Nephron progenitor cell (in vitro differentiated cells): ENCODE data around the gene PSMD2.

Experiments
- DNase-seq: peaks from one replicate; pipeline ENCODE4 v3.0.0; 2021
- H3K27ac Mint-ChIP-seq: 2 replicates; pipeline ENCODE4 v1.8.0; 2021; ENCODE audit warnings: mild to moderate bottlenecking, moderate library complexity, mixed read lengths
- H3K27me3 Mint-ChIP-seq: 2 replicates; pipeline ENCODE4 v1.8.0; 2021; ENCODE audit warnings: mild to moderate bottlenecking, low read depth, mixed read lengths; ENCODE audit not compliant: poor library complexity
- H3K36me3 Mint-ChIP-seq: 2 replicates; pipeline ENCODE4 v1.8.0; 2021; ENCODE audit warnings: low read depth, mixed read lengths
- H3K4me1 Mint-ChIP-seq: 2 replicates; pipeline ENCODE4 v1.8.0; 2021; ENCODE audit warnings: mixed read lengths
- H3K4me3 Mint-ChIP-seq: 2 replicates; pipeline ENCODE4 v1.8.0; 2021; ENCODE audit warnings: mild to moderate bottlenecking, moderate library complexity, mixed read lengths
- H3K9me3 Mint-ChIP-seq: 2 replicates; pipeline ENCODE4 v1.8.0; 2021; ENCODE audit warnings: mild to moderate bottlenecking, moderate library complexity, mixed read lengths
- TF ChIP-seq, protein P1 (sequence below): fragments of 200-600 bp; sonication (generic); IDR thresholded peaks from 2 replicates; pipeline ENCODE4 v1.5.0; 2021; ENCODE audit warnings: antibody characterized with exemption

The PSMD2 gene

DNA sequence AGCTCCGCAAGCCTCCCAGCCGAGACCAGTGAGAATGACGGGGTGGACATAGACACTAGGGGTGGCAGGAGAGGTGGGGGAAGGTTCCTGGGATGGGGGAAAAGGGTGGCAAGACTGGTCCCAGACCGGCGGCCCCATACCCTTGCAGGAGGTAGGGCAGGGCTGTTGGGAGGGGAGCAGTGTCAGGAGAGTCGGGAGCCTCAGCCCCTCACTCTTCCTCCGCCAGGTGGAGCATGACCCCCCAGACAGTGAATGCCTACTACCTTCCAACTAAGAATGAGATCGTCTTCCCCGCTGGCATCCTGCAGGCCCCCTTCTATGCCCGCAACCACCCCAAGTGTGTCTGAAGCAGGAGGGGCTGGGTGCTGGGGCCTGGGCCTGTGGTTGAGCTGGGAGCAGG lies 8.7 kb upstream of the PSMD2 start:
- no peaks in the 10 kb centered on the region for H3K36me3 Mint-ChIP-seq
- H3K9me3 Mint-ChIP-seq = no peaks in the 10 kb centered on the region
- H3K4me1 Mint-ChIP-seq = no peaks in the 10 kb centered on the region
- TF ChIP-seq, protein P1, sequence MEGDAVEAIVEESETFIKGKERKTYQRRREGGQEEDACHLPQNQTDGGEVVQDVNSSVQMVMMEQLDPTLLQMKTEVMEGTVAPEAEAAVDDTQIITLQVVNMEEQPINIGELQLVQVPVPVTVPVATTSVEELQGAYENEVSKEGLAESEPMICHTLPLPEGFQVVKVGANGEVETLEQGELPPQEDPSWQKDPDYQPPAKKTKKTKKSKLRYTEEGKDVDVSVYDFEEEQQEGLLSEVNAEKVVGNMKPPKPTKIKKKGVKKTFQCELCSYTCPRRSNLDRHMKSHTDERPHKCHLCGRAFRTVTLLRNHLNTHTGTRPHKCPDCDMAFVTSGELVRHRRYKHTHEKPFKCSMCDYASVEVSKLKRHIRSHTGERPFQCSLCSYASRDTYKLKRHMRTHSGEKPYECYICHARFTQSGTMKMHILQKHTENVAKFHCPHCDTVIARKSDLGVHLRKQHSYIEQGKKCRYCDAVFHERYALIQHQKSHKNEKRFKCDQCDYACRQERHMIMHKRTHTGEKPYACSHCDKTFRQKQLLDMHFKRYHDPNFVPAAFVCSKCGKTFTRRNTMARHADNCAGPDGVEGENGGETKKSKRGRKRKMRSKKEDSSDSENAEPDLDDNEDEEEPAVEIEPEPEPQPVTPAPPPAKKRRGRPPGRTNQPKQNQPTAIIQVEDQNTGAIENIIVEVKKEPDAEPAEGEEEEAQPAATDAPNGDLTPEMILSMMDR = no peak
- no peak overlapping the region for H3K27ac Mint-ChIP-seq
- no peak overlapping the region for H3K4me3 Mint-ChIP-seq
- DNase-seq = no peak
- peaks cover 75% of the 10 kb centered on the region for H3K27me3 Mint-ChIP-seq

DNA sequence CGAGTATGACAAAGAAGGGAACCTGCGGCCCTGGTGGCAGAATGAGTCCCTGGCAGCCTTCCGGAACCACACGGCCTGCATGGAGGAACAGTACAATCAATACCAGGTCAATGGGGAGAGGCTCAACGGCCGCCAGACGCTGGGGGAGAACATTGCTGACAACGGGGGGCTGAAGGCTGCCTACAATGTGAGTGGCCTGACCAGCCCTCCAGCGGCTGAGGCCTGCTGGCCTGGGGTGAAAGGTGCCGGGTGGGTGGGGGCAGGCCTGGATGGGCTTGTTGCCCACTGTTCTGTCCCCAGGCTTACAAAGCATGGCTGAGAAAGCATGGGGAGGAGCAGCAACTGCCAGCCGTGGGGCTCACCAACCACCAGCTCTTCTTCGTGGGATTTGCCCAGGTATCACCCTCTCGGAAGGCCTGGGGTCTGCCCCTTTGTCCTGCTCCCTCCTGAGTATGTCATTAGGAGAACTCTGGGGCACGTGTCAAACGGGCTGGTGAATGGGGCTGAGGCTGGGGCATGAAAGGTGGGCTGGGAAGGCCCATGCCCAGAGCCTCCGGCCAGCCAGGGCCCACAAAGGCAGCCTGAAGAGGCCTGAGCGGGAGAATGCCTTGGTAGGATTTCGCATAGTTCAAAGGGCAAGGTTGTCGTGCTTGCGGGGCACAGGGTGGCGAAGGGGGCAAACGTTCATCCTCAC lies 7.8 kb upstream of the PSMD2 start:
- TF ChIP-seq, protein P1 = no peak
- Mint-ChIP-seq H3K27me3 (peaks cover 76% of the 10 kb centered on the region), H3K27ac (no peak overlapping the region), H3K9me3 (no peaks in the 10 kb centered on the region), H3K4me1 (no peaks in the 10 kb centered on the region), H3K36me3 (no peaks in the 10 kb centered on the region), H3K4me3 (no peak overlapping the region)
- DNase-seq = no peak

DNA sequence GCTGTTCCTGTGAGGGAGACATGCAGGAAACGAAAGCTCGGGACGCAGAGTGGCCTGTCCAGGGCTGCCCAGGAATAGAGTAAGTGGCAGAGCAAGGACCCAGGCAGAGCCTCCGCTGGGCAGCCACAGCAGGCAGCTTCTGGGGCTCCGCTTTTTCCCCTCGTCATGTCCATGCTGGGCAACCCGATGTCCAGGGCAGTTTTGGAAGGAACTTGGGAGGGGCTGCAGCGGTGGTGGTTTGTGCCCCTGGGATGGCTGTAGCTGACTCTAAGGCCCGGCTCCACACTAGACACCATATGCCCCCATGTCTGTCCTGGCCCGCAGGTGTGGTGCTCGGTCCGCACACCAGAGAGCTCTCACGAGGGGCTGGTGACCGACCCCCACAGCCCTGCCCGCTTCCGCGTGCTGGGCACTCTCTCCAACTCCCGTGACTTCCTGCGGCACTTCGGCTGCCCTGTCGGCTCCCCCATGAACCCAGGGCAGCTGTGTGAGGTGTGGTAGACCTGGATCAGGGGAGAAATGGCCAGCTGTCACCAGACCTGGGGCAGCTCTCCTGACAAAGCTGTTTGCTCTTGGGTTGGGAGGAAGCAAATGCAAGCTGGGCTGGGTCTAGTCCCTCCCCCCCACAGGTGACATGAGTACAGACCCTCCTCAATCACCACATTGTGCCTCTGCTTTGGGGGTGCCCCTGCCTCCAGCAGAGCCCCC lies 7.1 kb upstream of the PSMD2 start:
- Mint-ChIP-seq H3K9me3 (no peaks in the 10 kb centered on the region), H3K27me3 (peaks cover 74% of the 10 kb centered on the region), H3K27ac (no peak overlapping the region), H3K4me3 (no peak overlapping the region), H3K4me1 (no peaks in the 10 kb centered on the region), H3K36me3 (no peaks in the 10 kb centered on the region)
- DNase-seq = no peak
- TF ChIP-seq, protein P1 = no peak

DNA sequence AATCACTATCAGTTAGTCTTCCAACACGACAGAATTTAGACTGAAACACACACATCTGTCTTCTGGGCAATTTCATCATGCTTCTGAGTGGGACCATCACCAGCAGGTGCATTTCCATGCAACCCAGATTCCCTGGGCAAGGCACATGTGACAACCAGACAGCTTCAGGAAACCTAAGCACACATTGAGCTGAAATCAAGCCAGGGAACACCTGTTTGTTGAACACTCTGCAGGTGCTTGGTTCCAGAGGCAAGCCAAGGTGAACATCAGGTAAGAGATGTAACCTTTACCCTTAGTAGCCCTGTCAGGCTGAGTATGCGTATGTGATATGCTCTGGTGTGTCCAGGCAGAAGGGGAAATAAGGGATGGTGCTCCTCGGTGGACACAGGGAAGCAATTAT lies 3.3 kb upstream of the PSMD2 start:
- Mint-ChIP-seq H3K4me1 (peaks cover 13% of the 10 kb centered on the region), H3K27ac (no peak overlapping the region), H3K36me3 (peaks cover 4% of the 10 kb centered on the region), H3K4me3 (no peak overlapping the region), H3K27me3 (peaks cover 60% of the 10 kb centered on the region), H3K9me3 (no peaks in the 10 kb centered on the region)
- TF ChIP-seq, protein P1 = no peak
- no peak for DNase-seq

DNA sequence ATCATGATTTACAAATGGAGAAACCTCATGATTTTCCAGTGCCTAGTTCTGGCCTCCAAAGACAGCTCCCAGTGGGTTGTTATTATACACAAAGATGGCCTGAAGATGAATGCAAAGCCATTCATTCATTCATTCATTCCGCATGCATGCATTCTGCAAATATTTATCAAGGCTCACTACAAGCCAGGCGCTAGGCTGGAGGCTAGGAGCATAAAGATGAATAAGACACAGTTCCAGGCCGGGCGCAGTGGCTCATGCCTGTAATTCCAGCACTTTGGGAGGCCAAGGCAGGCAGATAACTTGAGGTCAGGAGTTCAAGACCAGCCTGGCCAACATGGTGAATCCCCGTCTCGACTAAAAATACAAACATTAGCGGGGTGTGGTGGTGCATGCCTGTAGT lies 2.4 kb upstream of the PSMD2 start:
- Mint-ChIP-seq H3K27me3 (peaks cover 58% of the 10 kb centered on the region), H3K9me3 (no peaks in the 10 kb centered on the region), H3K4me3 (peak overlapping the region; percentile 45), H3K4me1 (peaks cover 15% of the 10 kb centered on the region), H3K36me3 (peaks cover 11% of the 10 kb centered on the region), H3K27ac (no peak overlapping the region)
- no peak for DNase-seq
- TF ChIP-seq, protein P1 = no peak
